Gastrocnemius medialis (tissue), 4 donors: ENCODE results near the gene DRAM1. TPM values are rescaled to one million over a fixed set of nuclear protein-coding genes. Genes with fewer than 3 reads are reported as not detected.
"Not testable (repeated sequence)": the region's sequence is repeated elsewhere in the genome, so short reads cannot be mapped to it uniquely, and the experiment has no call there.

Source experiments
- ATAC-seq, 2 donors: fragments of 150-250 bp; one replicate each; pipeline ENCODE4 v1.9.1; 2016
- DNase-seq, 2 donors: peaks; one replicate each; pipeline ENCODE4 v3.0.0-alpha.2; 2019
- H3K27ac ChIP-seq, 4 donors: fragments of 200-600 bp; sonication (generic); 1 replicate in 1 of 4; 2 replicates in 3 of 4; pipeline ENCODE4 v1.5.1; 2016 to 2018; ENCODE audit warnings: mild to moderate bottlenecking in 2 of 4, moderate library complexity in 1 of 4
- H3K27me3 ChIP-seq, 3 donors: fragments of 200-600 bp; sonication (generic) in 2 of 3; 1 replicate in 1 of 3; 2 replicates in 2 of 3; pipeline versions ENCODE4 v1.5.1 to v1.6.0; 2016 to 2019; ENCODE audit warnings: mild to moderate bottlenecking in 1 of 3, moderate library complexity in 1 of 3
- H3K36me3 ChIP-seq, 2 donors: fragments of 200-600 bp; sonication (generic) in 1 of 2; one replicate each; pipeline ENCODE4 v1.5.1; 2017 to 2018
- H3K4me1 ChIP-seq, 2 donors: fragments of 200-600 bp; sonication (generic) in 1 of 2; one replicate each; pipeline ENCODE4 v1.5.1; 2016 to 2017; ENCODE audit warnings: mild to moderate bottlenecking in 2 of 2
- H3K4me3 ChIP-seq, 4 donors: fragments of 200-600 bp; sonication (generic) in 3 of 4; 1 replicate in 1 of 4; 2 replicates in 3 of 4; pipeline ENCODE4 v1.5.1; 2016 to 2019; ENCODE audit warnings: mild to moderate bottlenecking in 2 of 4
- H3K9me3 ChIP-seq, 3 donors: fragments of 200-600 bp; sonication (generic) in 2 of 3; 1 replicate in 1 of 3; 2 replicates in 2 of 3; pipeline ENCODE4 v1.5.1; 2016 to 2019
- POLR2A ChIP-seq, 2 donors: fragments of 450-650 bp; IDR thresholded peaks; one replicate each; pipeline ENCODE4 v1.6.1; 2017; ENCODE audit warnings: antibody characterized with exemption in 2 of 2, mild to moderate bottlenecking in 2 of 2, moderate library complexity in 2 of 2
- in situ Hi-C, 4 donors: fragments of 200-750 bp; cut with MboI; loops; one replicate each; pipeline versions ENCODE4 v1.15.0 to v1.8.0; 2017; ENCODE audit warnings: low sequenced_read_pairs in 4 of 4
- intact Hi-C: fragments of 100-400 bp; cut with DNase I; formaldehyde crosslinking; loops from one replicate; pipeline ENCODE4 v1.15.1; 2023; ENCODE audit warnings: low total_unique reads
- total RNA-seq, 4 donors: library from RNA; depleted of rRNA; stranded (reverse); fragments of >200 nt; gene quantifications; one replicate each; pipeline versions ENCODE4 v1.1.0 to v1.2.3, GENCODE V29; 2016
- TF ChIP-seq, protein P1 (sequence below), 5 experiments: fragments of 450-650 bp in 3 of 5; fragments of 200-600 bp in 2 of 5; sonication (generic) in 2 of 5; IDR thresholded peaks in 4 of 5; conservative IDR thresholded peaks in 1 of 5; 1 replicate in 4 of 5; 2 replicates in 1 of 5; pipeline ENCODE4 v1.5.1; 2016 to 2019; ENCODE audit warnings: antibody characterized with exemption in 5 of 5, mild to moderate bottlenecking in 3 of 5, moderate library complexity in 3 of 5

The DRAM1 gene
- total RNA-seq, 4 donors from 2014 or later, result 2.9 to 7.2 (median 4.1) TPM

DNA sequence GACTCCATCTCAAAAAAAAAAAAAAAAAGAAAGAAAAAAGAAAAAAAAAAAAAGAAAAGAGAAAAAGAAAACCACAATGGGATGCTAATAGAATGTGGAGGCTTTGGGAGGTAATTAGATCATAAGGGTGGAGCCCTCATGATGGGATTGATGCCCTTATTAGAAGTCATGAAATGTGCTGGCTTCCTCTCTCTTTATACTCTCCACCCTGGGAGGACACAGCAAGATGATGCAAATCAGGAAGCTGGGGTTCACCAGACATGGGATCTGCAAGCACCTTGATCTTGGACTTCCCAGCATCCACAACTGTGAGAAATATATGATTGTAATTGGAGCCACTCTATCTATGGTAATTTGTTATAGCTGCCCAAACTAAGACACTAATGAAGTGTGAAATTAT lies 13.4 kb upstream of the DRAM1 start:
- Histone ChIP-seq H3K4me3 (no peak overlapping the region), H3K4me1 (peaks cover 0 to 4% of the 10 kb centered on the region in 2 donors), H3K9me3 (no peaks in the 10 kb centered on the region), H3K36me3 (no peaks in the 10 kb centered on the region), H3K27ac (no peak overlapping the region), H3K27me3 (no peaks in the 10 kb centered on the region)
- intact Hi-C loops (no loop called here), in situ Hi-C loops (no loop called here)
- ATAC-seq (no peak), DNase-seq (no peak)
- TF ChIP-seq, protein P1, sequence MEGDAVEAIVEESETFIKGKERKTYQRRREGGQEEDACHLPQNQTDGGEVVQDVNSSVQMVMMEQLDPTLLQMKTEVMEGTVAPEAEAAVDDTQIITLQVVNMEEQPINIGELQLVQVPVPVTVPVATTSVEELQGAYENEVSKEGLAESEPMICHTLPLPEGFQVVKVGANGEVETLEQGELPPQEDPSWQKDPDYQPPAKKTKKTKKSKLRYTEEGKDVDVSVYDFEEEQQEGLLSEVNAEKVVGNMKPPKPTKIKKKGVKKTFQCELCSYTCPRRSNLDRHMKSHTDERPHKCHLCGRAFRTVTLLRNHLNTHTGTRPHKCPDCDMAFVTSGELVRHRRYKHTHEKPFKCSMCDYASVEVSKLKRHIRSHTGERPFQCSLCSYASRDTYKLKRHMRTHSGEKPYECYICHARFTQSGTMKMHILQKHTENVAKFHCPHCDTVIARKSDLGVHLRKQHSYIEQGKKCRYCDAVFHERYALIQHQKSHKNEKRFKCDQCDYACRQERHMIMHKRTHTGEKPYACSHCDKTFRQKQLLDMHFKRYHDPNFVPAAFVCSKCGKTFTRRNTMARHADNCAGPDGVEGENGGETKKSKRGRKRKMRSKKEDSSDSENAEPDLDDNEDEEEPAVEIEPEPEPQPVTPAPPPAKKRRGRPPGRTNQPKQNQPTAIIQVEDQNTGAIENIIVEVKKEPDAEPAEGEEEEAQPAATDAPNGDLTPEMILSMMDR (IDR thresholded peaks at IDR 0.05 in 4 of 5, conservative IDR thresholded peaks at IDR 0.05 in 1 of 5), result no peak
- no peak for TF ChIP-seq POLR2A (IDR thresholded peaks at IDR 0.05)

DNA sequence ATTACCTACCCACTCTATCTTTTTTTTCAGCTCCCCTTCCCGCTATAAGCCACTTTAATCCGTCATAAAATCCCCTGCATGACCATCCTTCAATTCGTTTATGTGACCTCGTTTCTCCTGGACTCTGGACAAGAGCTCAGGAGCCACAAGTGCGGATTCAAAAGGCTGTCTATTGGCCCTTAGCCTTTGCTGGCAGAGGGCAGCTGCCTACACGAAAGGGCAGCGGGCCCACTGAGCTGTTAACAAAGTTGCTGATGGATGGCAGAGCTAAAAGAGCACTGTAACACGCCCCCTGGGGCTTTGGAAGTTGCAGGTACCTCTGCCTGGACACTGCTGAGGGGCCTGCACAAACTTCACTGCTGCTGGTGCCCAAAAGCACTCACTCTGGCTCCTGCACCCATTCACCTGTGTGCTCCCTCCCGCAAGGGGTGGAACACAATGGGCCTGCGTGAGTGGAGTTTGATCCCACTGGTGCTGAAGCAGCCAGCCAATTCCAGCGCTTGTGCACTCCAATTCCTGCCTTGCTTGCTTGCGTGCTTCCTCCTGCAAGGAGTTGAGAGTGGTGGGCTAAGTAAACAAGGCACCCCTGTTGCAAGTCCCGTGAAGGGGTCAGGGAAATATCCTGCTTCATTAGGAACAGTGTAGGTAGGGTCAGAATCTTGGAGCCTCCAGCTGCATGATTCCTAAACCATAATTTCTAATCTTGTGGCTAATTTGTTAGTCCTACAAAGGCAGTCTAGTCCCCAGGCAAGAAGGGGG lies 10.6 kb upstream of the DRAM1 start:
- Histone ChIP-seq H3K4me3 (no peak overlapping the region), H3K27me3 (no peaks in the 10 kb centered on the region), H3K36me3 (no peaks in the 10 kb centered on the region), H3K27ac (no peak overlapping the region), H3K4me1 (peaks cover 0 to 4% of the 10 kb centered on the region in 2 donors), H3K9me3 (no peaks in the 10 kb centered on the region)
- in situ Hi-C loops, result no loop called here
- no peak for DNase-seq
- no peak for TF ChIP-seq POLR2A (IDR thresholded peaks at IDR 0.05)
- TF ChIP-seq, protein P1 (IDR thresholded peaks at IDR 0.05 in 4 of 5, conservative IDR thresholded peaks at IDR 0.05 in 1 of 5), result no peak
- intact Hi-C loops, result no loop called here
- no peak for ATAC-seq

DNA sequence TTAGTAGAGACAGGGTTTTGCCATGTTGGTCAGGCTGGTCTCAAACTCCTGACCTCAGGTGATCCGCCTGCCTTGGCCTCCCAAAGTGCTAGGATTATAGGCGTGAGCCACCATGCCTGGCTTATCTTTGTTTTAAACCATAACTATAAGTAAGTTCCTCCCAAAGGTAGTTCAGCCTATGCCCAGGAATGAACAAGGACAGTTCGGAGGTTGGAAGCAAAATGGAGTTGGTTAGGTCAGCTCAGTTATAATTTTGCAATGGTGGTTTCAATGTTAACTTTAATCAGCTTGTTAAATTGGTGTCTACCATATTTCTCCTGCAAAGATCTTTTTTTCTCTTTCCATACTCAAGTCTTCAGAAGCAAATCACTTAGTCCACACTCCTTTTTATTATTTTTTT lies 9.8 kb upstream of the DRAM1 start:
- H3K9me3 ChIP-seq, DNase-seq, H3K27me3 ChIP-seq, ATAC-seq, H3K27ac ChIP-seq, intact Hi-C loops, in situ Hi-C loops, H3K4me1 ChIP-seq, H3K36me3 ChIP-seq, H3K4me3 ChIP-seq: not testable (repeated sequence)

- H3K36me3 ChIP-seq, result no peaks in the 10 kb centered on the region
- ATAC-seq (no peak), DNase-seq (no peak)
- peaks cover 0 to 4% of the 10 kb centered on the region in 2 donors for H3K4me1 ChIP-seq
- TF ChIP-seq, protein P1 (IDR thresholded peaks at IDR 0.05 in 4 of 5, conservative IDR thresholded peaks at IDR 0.05 in 1 of 5), result no peak
- TF ChIP-seq POLR2A (IDR thresholded peaks at IDR 0.05), result no peak
- intact Hi-C loops, result no loop called here
- H3K27me3 ChIP-seq, result no peaks in the 10 kb centered on the region
- H3K27ac ChIP-seq, result no peak overlapping the region
- in situ Hi-C loops, result no loop called here
- no peak overlapping the region for H3K4me3 ChIP-seq
- no peaks in the 10 kb centered on the region for H3K9me3 ChIP-seq
Measured at GRCh38 chr12:101870925-101871324, 6.5 kb upstream of the DRAM1 start.

DNA sequence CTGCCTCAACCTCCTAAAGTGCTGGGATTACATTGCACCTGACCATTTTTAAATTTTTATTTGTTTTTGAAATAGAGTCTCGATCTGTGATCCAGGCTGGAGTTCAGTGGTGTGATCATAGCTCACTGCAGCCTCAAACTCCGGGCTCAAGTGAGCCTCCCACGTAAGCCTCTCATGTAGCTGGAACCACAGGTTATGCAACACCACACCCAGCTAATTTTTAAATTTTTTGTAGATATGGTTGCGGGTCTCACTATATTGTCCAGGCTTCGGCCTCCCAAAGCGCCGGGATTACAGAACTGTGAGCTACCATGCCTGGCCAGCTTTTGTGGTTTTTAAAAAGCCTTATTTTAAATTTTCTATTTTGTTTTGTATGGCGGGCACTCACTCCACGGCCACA lies 2.2 kb upstream of the DRAM1 start:
- in situ Hi-C loops, result no loop called here
- H3K36me3 ChIP-seq, result no peaks in the 10 kb centered on the region
- no peaks in the 10 kb centered on the region for H3K9me3 ChIP-seq
- no peaks in the 10 kb centered on the region for H3K27me3 ChIP-seq
- TF ChIP-seq, protein P1 (IDR thresholded peaks at IDR 0.05 in 4 of 5, conservative IDR thresholded peaks at IDR 0.05 in 1 of 5), result no peak
- TF ChIP-seq POLR2A (IDR thresholded peaks at IDR 0.05), result no peak
- ATAC-seq, result no peak
- no peak overlapping the region for H3K4me3 ChIP-seq
- peaks cover 0 to 13% of the 10 kb centered on the region in 2 donors for H3K4me1 ChIP-seq
- peak overlapping the region; percentile 95 to 97 (median 96) for H3K27ac ChIP-seq
- intact Hi-C loops, result no loop called here
- DNase-seq, result no peak
